ENCODE measurements around the gene TJP1. TPM values are rescaled to one million over a fixed set of nuclear protein-coding genes. Genes with fewer than 3 reads are reported as not detected.
A peak's percentile ranks its signal among the peaks of the same experiment; 100 is the strongest.

TJP1 gene
- total RNA-seq, 1 experiment from 2014 or later: 140 TPM

- no peak overlapping the region for H3K4me3 Mint-ChIP-seq
- H3K18ac ChIP-seq (ENCODE audit: insufficient read length, low read depth, low read length): no peak overlapping the region
- no peaks in the 10 kb centered on the region for H3K9me3 ChIP-seq (ENCODE audit: control insufficient read depth, low read depth, low read length)
- no peak overlapping the region for H3T11ph ChIP-seq (ENCODE audit: low read length)
- H2BK5ac ChIP-seq (ENCODE audit: insufficient read length, low read length): no peak overlapping the region
- H2BK15ac ChIP-seq (ENCODE audit: low read depth, low read length): no peak overlapping the region
- no peak overlapping the region for H2AK5ac ChIP-seq (ENCODE audit: insufficient read length, low read length)
- H3K4me1 ChIP-seq (ENCODE audit: insufficient read depth, low read length): no peaks in the 10 kb centered on the region
- H2BK120ac ChIP-seq (ENCODE audit: low read depth, low read length, poor library complexity, severe bottlenecking): no peak overlapping the region
- H3K4me2 ChIP-seq (ENCODE audit: insufficient read depth, insufficient read length, low read length): no peak overlapping the region
- no peaks in the 10 kb centered on the region for H3K79me2 ChIP-seq (ENCODE audit: insufficient read depth, low read length)
- no CpG with 5 or more reads among the region's 11 CpGs for WGBS (ENCODE audit: extremely low coverage, insufficient read length, low lambda C conversion rate)
- no peak overlapping the region for H3K9ac ChIP-seq (ENCODE audit: extremely low read depth, insufficient read length, low read length)
- H3K23ac ChIP-seq (ENCODE audit: insufficient read length, low read depth, low read length): no peak overlapping the region
- H3K23me2 ChIP-seq (ENCODE audit: insufficient read length, low read depth, low read length, poor library complexity, severe bottlenecking): no peaks in the 10 kb centered on the region
- TF ChIP-seq CTCF (conservative IDR thresholded peaks at IDR 0.05): no peak
- no peak overlapping the region for H3K56ac ChIP-seq (ENCODE audit: insufficient read length, low read depth, low read length)
- H4K8ac ChIP-seq (replicated peaks; ENCODE audit: insufficient read length, low read depth, low read length): no peak overlapping the region
- no peak overlapping the region for H3K4ac ChIP-seq (ENCODE audit: low read depth, low read length)
- H3K9me3 Mint-ChIP-seq: peaks cover 8 to 19% of the 10 kb centered on the region in 2 experiments
- H2BK20ac ChIP-seq (ENCODE audit: low read depth, low read length, poor library complexity, severe bottlenecking): no peak overlapping the region
- no peak overlapping the region for H3K14ac ChIP-seq (ENCODE audit: insufficient read depth, low read length)
- no peak overlapping the region for H3K27ac ChIP-seq (ENCODE audit: insufficient read length, low read depth, low read length)
- no peaks in the 10 kb centered on the region for H4K20me1 ChIP-seq (ENCODE audit: control insufficient read depth, insufficient read depth, insufficient read length)
- no peaks in the 10 kb centered on the region for H3K79me1 ChIP-seq (ENCODE audit: insufficient read depth, low read depth, low read length, poor library complexity, severe bottlenecking)
- DNase-seq: peak; percentile 54
- H3K36me3 Mint-ChIP-seq (ENCODE audit: insufficient read depth in 1 of 3, low read depth in 3 of 3): peaks cover 0 to 7% (median 7%) of the 10 kb centered on the region in 3 experiments; a peak in 6 of 7 replicates
- no peaks in the 10 kb centered on the region for H3K27me3 ChIP-seq (ENCODE audit: insufficient read depth, low read length)
- H3K27ac Mint-ChIP-seq: no peak overlapping the region
- no peak overlapping the region for H4K5ac ChIP-seq (ENCODE audit: insufficient read length, low read depth, low read length)
- no peak overlapping the region for H2AFZ ChIP-seq (ENCODE audit: low read length)
- H3K4me1 Mint-ChIP-seq: peaks cover 4 to 5% of the 10 kb centered on the region in 2 experiments
- no peak overlapping the region for H4K91ac ChIP-seq (ENCODE audit: insufficient read length, low read depth, low read length)
- H2BK12ac ChIP-seq (ENCODE audit: insufficient read length, low read depth, low read length): no peak overlapping the region
- H3K27me3 Mint-ChIP-seq (ENCODE audit: low read depth): peaks cover 7% of the 10 kb centered on the region
Observed at GRCh38 chr15:29651476-29652233, 170.6 kb downstream of the TJP1 start.
